HL-60 (cell line): ENCODE measurements around the gene XRCC4.

Experiments used
- DNase-seq, 2 experiments: peaks; one replicate each; pipeline ENCODE4 v3.0.0-alpha.2; 2010 to 2020; ENCODE audit warnings: low read depth in 1 of 2, low spot score in 1 of 2
- H3K27ac ChIP-seq: fragments of 250-450 bp; sonication (Bioruptor Pico); replicated peaks from 2 replicates; pipeline ENCODE4 v1.5.1; 2020; ENCODE audit warnings: mild to moderate bottlenecking, moderate library complexity
- H3K27me3 ChIP-seq: fragments of 250-450 bp; sonication (Bioruptor Pico); 2 replicates; pipeline ENCODE4 v1.5.1; 2021; ENCODE audit warnings: mild to moderate bottlenecking, moderate library complexity; ENCODE audit not compliant: insufficient read depth, poor library complexity, severe bottlenecking
- H3K4me3 ChIP-seq: replicated peaks from 2 replicates; pipeline ENCODE4 v1.5.1; 2011; ENCODE audit warnings: mild to moderate bottlenecking, control low read depth, low read length; ENCODE audit not compliant: insufficient read depth
- GABPA ChIP-seq: IDR thresholded peaks from 2 replicates; pipeline ENCODE4 v1.6.1; 2012; ENCODE audit warnings: low read depth
- POLR2AphosphoS5 ChIP-seq: IDR thresholded peaks from 2 replicates; pipeline ENCODE4 v1.6.1; 2012; ENCODE audit warnings: low read depth
- SPI1 ChIP-seq: IDR thresholded peaks from 2 replicates; pipeline ENCODE4 v1.6.1; 2012; ENCODE audit warnings: low read depth, mild to moderate bottlenecking, borderline replicate concordance
- TF ChIP-seq, protein P1 (sequence below): IDR thresholded peaks from 2 replicates; pipeline ENCODE4 v1.6.1; 2012; ENCODE audit warnings: low read depth; ENCODE audit not compliant: insufficient replicate concordance
- TF ChIP-seq, protein P2 (sequence below): IDR thresholded peaks from one replicate; pipeline ENCODE4 v1.5.1; 2011; ENCODE audit warnings: low read length, control low read depth, inconsistent platforms; ENCODE audit not compliant: insufficient read depth

XRCC4 gene

DNA sequence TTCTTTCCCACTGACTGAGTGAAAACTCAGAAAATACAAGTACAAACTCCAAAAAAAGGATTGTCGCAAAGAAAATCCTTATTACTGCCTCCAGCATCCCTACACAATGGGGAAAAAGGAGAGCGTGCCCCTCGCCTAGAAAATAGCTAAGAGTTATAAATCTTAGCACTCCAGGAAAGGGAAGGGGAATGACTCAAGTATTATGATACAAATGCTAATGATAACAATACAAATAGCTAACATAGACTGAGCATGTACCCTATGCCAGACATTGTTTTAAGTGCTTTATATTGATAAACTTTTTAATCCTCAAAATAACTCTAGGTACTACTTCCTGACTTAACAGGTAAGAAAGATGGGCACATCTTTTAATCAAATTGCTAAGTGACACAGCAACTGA, 323.4 kb downstream of the XRCC4 start:
- H3K27ac ChIP-seq, result no peak overlapping the region
- TF ChIP-seq SPI1, result no peak
- TF ChIP-seq, protein P1, sequence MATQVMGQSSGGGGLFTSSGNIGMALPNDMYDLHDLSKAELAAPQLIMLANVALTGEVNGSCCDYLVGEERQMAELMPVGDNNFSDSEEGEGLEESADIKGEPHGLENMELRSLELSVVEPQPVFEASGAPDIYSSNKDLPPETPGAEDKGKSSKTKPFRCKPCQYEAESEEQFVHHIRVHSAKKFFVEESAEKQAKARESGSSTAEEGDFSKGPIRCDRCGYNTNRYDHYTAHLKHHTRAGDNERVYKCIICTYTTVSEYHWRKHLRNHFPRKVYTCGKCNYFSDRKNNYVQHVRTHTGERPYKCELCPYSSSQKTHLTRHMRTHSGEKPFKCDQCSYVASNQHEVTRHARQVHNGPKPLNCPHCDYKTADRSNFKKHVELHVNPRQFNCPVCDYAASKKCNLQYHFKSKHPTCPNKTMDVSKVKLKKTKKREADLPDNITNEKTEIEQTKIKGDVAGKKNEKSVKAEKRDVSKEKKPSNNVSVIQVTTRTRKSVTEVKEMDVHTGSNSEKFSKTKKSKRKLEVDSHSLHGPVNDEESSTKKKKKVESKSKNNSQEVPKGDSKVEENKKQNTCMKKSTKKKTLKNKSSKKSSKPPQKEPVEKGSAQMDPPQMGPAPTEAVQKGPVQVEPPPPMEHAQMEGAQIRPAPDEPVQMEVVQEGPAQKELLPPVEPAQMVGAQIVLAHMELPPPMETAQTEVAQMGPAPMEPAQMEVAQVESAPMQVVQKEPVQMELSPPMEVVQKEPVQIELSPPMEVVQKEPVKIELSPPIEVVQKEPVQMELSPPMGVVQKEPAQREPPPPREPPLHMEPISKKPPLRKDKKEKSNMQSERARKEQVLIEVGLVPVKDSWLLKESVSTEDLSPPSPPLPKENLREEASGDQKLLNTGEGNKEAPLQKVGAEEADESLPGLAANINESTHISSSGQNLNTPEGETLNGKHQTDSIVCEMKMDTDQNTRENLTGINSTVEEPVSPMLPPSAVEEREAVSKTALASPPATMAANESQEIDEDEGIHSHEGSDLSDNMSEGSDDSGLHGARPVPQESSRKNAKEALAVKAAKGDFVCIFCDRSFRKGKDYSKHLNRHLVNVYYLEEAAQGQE, result no peak
- TF ChIP-seq, protein P2, sequence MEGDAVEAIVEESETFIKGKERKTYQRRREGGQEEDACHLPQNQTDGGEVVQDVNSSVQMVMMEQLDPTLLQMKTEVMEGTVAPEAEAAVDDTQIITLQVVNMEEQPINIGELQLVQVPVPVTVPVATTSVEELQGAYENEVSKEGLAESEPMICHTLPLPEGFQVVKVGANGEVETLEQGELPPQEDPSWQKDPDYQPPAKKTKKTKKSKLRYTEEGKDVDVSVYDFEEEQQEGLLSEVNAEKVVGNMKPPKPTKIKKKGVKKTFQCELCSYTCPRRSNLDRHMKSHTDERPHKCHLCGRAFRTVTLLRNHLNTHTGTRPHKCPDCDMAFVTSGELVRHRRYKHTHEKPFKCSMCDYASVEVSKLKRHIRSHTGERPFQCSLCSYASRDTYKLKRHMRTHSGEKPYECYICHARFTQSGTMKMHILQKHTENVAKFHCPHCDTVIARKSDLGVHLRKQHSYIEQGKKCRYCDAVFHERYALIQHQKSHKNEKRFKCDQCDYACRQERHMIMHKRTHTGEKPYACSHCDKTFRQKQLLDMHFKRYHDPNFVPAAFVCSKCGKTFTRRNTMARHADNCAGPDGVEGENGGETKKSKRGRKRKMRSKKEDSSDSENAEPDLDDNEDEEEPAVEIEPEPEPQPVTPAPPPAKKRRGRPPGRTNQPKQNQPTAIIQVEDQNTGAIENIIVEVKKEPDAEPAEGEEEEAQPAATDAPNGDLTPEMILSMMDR, result no peak
- TF ChIP-seq POLR2AphosphoS5, result no peak
- no peak for TF ChIP-seq GABPA
- H3K4me3 ChIP-seq, result no peak overlapping the region
- H3K27me3 ChIP-seq, result no peaks in the 10 kb centered on the region
- no peak for DNase-seq

DNA sequence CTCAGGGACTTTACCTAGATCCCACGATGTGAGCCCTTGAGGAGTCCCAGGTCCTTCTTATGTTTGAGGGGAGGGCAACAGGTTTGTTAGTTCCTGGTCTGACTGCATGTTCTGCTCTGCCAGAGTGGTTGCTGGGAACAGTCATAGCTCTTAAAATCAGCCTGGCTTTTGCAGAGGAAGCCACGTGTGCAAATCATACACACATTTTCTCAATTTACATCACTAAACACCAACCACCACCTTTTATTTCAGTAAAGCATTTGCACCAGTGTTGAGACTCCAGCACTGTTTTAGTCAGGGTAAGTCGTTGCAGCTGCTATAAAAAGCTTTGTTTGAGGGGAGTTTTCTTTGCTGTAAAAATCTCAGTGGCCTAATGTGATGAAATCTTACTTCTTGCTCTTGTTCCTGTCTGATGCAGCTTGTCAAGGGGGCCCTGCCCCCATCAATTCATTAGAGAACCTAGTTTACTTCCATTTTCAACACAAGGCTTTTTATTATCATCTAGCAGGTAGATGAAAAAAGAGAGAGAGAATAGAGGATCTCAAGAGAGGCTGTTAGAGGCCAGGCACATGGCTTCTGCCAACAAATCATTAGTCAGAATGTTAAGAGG, 323.9 kb downstream of the XRCC4 start:
- no peak overlapping the region for H3K27ac ChIP-seq
- TF ChIP-seq, protein P2, result no peak
- TF ChIP-seq, protein P1, result no peak
- no peak for DNase-seq
- no peaks in the 10 kb centered on the region for H3K27me3 ChIP-seq
- H3K4me3 ChIP-seq, result no peak overlapping the region

DNA sequence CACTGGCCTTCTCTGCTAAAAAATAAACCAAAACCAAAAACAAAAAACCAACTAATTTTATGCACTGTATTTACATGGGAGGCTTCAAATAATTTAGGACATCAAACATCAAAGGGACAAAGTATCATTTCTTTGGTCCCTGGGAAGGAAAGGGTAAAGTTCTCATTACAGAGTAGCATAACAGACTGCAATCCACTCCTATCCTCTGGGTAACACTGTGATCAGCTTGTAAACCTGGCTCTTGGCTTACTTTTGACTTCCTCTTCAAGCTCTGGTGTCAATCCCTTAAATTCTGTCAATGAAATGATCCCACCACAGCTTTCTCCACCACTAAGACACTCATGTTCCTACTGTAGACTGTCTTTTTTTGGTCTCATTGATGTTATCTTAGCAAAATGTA, 324.4 kb downstream of the XRCC4 start:
- no peak overlapping the region for H3K27ac ChIP-seq
- DNase-seq, result no peak
- H3K27me3 ChIP-seq, result no peaks in the 10 kb centered on the region
- TF ChIP-seq POLR2AphosphoS5 (no peak), SPI1 (no peak)
- TF ChIP-seq, protein P1, result no peak
- no peak overlapping the region for H3K4me3 ChIP-seq
